NCI-H2081 (cell line): ENCODE measurements around the gene PAM.
A peak's percentile ranks its signal among the peaks of the same experiment; 100 is the strongest.

ENCODE experiments used
- DNase-seq, 2 experiments: peaks; one replicate each; lab custom pipeline; 2025; lab: John Stamatoyannopoulos, UW

The PAM gene

DNA sequence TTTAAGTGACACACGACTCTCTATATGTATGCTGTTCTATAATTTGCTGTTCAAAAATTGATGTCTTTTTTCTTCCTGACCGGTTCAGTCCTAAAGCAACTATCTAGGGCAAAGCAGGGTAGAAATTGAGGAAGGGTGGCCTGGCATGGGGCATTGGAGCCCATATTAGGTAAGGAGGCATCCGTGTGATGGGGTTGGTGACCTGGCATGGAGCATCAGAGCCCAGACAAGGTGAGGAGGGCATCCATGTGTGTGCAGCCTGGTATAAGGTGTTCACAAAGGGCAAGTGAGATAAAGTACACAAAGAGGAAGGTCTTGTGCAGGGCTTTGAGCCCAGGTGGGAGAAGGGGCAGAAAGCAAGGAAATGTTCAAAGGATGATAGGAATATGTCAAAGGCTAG, 104.9 kb downstream of the PAM start:
- DNase-seq: no peak

- peak in 1 of 2 experiments; percentile 28 for DNase-seq
These were observed 108.0 kb downstream of the PAM start for GRCh38 chr5:102863058-102863457.

GRCh38 chr5:102863764-102864560, 108.9 kb downstream of the PAM start:
- DNase-seq: no peak

- DNase-seq: no peak
These were observed 110.0 kb downstream of the PAM start for GRCh38 chr5:102865171-102865509.

DNA sequence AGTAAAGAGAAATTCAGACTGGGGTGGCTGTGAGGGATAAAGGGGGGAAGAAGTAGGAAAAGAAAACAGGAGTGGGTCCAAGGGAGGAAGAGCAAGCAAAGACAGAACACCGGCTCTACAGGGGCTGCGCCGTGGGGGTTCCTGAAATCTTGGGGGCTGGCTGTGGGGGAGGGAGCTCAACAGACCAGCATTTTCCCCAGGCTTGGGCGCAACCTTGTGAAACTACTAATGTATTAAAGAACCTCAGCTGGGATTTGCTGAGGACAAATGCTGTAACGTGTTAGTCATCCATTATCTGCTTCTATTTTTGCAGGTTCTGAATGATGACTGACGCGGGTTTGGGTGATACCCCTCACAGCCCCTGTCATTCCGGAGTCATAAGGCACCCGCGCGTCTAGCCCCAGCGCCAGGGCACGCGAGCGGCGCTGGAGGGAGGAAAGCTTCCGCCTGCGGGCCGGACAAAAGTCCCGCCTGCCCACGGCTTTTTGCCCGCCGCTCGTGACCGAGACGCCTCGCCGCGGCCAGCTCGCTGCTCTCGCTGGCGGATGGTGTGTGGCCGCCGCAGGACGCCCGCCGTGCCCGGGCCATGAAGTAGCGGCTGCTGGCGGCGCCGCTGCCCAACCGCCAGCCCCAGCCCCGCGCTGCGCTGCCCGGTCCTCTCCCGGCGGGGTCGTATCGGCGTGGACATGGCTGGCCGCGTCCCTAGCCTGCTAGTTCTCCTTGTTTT, 110.6 kb downstream of the PAM start:
- DNase-seq: peak; percentile 33 to 47

- DNase-seq: no peak
These were observed 111.1 kb downstream of the PAM start for GRCh38 chr5:102866237-102866600.

- DNase-seq: peak in 1 of 2 experiments; percentile 7
These were observed 113.0 kb downstream of the PAM start for GRCh38 chr5:102867992-102868662.

- no peak for DNase-seq
These were observed 114.1 kb downstream of the PAM start for GRCh38 chr5:102869230-102869629.

DNA sequence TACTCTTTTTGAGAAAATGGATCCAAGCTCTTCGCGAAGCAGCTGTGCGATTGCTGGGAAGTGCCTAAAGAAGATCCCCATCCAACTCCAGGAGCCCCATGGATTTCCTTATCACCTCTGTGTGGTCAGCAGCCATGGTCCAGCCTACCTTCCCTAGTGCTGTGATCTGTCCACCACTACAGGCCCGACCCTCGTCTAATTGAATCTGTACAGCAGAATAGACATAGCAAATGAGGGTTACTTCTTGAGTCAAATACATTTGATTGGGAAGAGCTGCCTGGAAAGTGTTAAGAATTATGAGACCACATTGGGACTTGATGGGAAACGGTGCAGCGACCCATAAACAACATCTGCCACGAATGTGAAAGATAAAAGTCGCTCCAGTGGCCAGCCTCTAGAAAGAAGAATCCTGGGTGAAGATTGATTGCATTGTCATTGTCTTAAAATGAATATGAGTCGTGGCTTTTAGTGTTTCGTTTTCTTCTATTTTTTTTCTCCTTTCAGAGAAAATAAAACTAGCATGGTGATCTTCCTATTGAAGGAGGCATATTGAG, 118.4 kb downstream of the PAM start:
- DNase-seq: no peak

DNA sequence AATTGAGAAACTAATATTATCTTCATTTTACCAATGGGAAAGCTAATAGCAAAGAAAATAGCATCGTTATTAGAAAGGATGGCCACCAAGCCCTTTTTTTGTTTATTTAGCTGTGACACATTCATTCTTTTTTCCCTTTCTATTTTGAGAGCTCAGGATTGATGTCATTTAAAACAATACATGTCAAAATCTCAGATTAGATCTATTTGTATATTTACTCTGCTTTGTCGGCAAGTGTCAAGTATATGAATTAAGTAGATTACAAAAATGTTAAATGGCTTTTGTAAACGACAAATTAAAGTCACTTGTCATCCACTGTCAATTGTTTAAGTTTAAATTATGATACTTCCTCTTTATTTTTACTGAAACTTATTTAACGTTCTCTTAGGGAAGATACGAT, 118.9 kb downstream of the PAM start:
- DNase-seq: peak in 1 of 2 experiments; percentile 18

DNA sequence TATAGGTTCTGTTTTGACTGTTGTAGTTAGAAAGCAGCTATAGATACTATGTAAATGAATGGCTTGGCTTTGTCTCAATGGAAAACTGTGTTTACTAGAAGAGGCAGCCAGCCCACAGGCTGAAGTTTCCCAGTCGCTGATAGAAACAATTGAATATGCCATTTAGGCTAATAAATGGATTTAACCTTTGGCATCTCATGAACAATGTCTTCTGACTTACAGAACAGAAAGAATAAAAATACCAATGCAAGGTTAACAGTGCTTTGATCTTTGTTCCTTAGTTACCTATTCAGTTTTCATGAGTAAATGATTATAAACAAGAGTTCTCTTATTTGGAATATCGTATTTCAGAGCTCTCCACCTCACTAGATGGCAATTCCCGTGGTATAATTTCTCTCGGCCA, 120.6 kb downstream of the PAM start:
- no peak for DNase-seq

- DNase-seq: peak in 1 of 2 experiments; percentile 17
These were observed 121.5 kb downstream of the PAM start for GRCh38 chr5:102876610-102877009.

DNA sequence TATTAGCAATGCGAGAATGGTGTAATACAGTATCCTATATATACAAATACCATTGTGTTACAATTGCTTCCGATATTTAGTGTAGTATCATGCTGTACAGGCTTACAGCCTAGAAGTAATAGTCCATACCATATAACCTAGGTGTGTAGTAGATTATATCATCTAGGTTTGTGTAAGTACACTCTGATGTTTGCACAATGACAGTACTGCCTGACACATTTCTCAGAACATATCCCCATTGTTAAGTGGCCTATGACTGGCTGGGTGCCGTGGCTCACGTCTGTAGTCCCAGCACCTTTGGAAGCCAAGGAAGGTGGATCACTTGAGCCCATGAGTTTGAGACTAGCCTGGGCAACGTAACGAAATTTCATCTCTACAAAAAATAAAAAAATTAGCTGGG, 124.6 kb downstream of the PAM start:
- no peak for DNase-seq

DNA sequence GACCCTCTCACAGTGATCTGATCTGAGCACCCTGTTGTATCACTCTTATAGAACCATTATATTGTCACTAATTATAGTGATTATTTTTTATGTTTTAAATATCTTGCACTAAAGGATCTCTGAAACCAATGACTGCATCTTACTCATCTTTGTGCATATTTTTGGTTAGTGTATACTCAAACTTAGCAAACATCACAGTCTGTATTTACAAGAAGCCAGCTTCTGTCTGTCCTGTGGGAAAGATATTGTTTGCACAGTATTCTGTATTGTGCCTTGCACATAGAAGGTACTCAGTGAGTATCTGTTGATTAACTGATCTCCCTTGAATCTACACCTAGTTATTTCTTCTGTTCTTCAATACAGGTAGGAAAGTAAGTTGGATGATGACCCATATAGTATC, 131.5 kb downstream of the PAM start:
- DNase-seq: no peak

DNA sequence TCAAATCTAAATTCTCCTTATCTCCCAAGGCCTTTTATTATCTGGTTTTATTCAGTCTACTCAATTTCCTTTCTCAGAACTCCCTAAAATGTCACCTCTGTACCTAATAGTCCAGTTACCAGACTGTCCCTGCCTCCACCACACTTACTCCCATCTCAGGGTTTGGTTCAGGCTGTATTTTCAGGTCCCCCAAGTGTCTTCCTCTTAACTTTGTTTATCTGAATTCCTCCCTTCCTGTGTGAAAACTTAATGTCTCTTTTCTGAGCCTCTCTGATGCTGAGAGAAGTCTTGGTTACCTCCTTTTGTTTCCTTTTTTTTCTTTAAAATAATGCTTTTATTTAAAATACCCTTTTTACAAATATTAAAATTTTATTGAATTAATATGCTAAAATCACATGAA, 133.4 kb downstream of the PAM start:
- DNase-seq: no peak

- no peak for DNase-seq
These were observed 133.9 kb downstream of the PAM start for GRCh38 chr5:102889033-102889432.

GRCh38 chr5:102890133-102890532, 135.0 kb downstream of the PAM start:
- no peak for DNase-seq

- DNase-seq: no peak
These were observed 136.1 kb downstream of the PAM start for GRCh38 chr5:102891175-102891574.

GRCh38 chr5:102893942-102894341, 138.8 kb downstream of the PAM start:
- DNase-seq: no peak

GRCh38 chr5:102895234-102895633, 140.1 kb downstream of the PAM start:
- DNase-seq: no peak

DNA sequence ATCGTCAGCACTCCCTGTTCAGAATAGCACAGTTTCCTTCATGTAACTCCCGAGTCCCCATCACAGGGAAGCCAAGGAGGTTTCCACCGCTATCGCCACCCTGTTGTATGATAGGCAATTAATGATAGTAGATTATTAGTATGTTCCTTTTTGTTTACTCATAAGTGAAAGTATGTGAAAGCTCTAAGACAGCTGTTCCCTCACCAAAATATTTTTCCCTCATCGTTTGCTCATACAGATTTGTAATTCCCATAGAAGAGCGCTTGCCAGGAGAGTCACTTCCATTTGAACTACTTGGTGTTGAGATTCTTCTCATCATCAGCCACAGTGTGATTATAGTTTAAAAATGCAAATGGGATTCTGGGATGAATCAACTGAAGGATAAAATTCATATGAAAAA, 140.9 kb downstream of the PAM start:
- DNase-seq: no peak

- peak in 1 of 2 experiments; percentile 5 for DNase-seq
These were observed 146.5 kb downstream of the PAM start for GRCh38 chr5:102901424-102902134.
